Dedifferentiated amniotic fluid mesenchymal stem cell (primary cell): ENCODE data around the gene NLRP1.
A peak's percentile ranks its signal among the peaks of the same experiment; 100 is the strongest.

Experiments used
- DNase-seq: peaks from one replicate; pipeline ENCODE4 v3.0.0-alpha.2; 2016; ENCODE audit errors: extremely low spot score

The NLRP1 gene

DNA sequence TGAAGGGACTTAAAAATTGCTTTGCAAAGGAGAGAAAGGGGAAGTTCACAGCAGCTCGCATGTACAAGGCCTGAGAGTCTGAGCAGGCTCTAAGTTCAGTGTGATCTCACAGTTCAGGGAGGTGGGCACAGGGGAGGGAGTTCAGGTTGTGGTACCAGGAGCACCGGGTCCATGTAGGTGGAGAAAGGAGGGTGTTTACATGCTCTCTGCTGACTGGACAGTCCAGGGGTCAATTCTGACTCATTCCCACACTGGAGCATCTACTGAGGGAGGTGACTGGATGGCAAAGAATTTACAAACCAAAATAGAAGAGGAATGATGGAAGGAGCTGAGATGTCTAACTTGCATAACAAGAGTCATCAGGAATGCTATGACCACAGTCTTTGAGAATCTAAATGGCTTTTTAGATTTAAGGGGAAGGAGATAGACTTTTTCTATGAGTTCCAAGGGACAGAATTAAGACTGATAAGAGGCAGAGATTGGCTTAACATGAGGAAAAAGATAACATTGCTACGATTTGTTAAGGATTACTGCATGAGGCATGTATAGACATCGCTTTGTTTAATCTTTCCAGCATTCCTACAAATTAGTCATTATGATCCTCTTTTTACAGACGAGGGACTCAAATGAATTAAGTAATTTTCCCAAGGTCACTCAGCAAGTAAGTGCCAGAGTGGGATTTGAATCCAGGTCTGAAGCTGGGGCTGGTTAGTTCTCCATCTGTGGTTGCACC is 68.1 kb downstream of the NLRP1 start:
- DNase-seq = peak; percentile 94

- no peak for DNase-seq
Measured at GRCh38 chr17:5514976-5515375, 69.3 kb downstream of the NLRP1 start.

- DNase-seq = no peak
Measured at GRCh38 chr17:5513628-5514027, 70.7 kb downstream of the NLRP1 start.

DNA sequence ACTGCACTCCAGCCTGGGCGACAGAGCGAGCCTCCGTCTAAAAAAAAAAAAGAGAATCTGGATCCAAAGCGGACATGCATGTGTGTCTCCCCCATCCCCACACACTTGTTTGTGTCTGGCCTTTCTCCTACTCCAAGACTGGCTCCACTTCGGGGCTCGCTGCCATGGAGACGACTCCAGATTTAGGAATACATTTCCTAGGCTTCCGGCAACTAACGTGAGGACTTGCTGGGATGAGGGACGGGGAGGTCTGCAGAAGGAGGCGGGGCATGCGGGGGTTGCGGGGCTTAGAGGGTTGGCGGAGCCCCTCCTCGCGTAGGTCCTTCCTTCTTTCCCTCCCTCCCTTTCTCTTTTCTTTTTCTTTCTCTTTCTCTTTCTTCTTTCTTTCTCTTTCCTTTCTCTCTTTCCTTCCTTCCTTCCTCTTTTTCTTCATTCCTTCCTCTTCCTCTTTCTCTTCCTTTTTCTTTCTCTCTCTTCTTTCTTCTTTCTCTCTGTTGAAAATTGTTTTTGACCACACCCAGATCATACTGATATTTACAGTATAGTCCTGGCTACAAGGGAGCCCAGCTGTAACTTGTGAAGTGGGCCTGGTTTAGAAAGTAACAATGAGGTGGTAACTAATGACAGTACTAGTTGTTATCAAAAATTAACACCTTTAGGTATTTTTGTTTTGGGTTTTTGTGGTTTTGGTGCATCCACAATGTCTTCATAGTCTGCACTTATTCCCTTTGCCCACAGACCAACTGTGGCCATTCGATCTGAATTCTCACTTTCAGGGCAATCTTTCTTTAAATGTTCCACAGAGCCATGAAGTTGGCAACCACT is 72.7 kb downstream of the NLRP1 start:
- no peak for DNase-seq

DNA sequence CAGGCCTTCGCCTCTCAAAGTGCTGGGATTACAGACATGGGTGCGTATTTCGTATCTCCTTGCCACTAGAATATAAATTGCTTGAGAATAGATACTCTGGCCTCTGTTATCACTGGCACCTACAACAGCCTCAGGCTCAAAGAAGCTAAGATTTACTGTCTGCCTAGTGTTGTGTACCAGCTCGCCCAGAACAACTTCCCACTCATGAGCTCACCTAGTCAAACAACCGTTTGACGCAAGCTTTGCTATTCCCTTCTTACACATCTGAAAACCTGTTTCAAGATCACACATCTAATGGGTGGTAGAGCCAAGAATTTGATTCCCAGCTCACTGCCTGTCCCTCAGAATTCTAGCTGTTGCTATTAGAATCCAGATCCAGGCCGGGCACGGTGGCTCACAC is 73.5 kb downstream of the NLRP1 start:
- no peak for DNase-seq

GRCh38 chr17:5509482-5509881 is 74.8 kb downstream of the NLRP1 start:
- DNase-seq = no peak

DNA sequence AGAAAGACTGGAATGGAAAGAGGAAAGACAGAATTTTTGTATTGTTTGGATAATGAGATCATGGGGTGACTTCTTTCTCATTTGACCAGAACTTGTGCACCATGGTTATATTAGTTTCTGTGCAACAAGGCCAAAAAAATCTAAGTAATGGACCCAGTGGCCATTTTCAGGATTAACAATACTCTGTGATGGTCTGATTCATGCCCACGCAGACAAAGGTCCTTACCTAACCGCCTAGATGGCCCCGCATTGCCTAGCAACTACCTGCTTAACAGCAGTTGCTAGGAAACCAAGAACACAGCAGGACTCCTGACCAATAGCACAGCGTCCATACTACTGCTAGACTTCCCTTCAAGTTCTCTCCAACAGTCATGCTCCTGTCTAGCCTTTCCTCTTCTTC is 75.5 kb downstream of the NLRP1 start:
- no peak for DNase-seq

GRCh38 chr17:5506307-5506706 is 78.0 kb downstream of the NLRP1 start:
- no peak for DNase-seq

- DNase-seq = no peak
Measured at GRCh38 chr17:5502552-5502951, 81.8 kb downstream of the NLRP1 start.

DNA sequence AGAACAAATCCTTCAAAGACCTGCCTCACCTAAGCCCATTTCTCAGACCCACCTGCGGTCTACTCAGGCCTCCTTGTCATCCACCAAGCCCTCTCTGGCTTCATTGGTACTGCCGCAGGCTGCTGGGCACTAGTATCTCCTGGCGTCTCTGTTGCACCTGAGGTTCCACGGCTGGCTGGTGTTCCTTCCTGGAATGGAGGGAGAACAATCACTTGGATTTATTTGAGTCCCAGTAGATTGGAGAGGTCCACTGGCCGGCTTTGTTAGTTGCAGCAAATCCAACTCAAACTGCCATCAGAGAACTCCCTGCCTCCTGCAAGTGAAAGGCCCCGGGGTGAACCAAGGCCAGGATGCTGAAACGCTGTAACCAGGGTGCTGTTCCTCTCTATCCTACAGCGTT is 82.6 kb downstream of the NLRP1 start:
- no peak for DNase-seq

- peak; percentile 91 for DNase-seq
Measured at GRCh38 chr17:5500589-5501391, 83.5 kb downstream of the NLRP1 start.

- no peak for DNase-seq
Measured at GRCh38 chr17:5500247-5500588, 84.1 kb downstream of the NLRP1 start.

- DNase-seq = no peak
Measured at GRCh38 chr17:5499476-5500231, 84.7 kb downstream of the NLRP1 start.

DNA sequence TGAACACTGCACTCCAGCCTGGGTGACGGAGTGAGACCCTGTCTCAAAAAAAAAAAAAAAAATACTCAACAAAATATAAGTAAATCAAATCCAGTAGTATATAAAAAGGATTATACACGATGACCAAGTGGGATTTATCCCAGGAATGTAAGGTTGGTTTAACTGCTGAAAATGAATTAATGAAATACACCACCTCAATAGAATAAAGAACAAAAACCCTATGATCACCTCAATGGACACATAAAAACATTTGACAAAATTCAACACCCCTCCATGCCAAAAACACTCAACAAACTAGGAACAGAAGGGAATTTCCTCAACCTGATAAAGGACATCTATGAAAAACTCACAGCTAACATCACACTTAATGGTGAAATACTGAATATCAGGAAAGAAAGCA is 91.3 kb downstream of the NLRP1 start:
- DNase-seq = no peak

DNA sequence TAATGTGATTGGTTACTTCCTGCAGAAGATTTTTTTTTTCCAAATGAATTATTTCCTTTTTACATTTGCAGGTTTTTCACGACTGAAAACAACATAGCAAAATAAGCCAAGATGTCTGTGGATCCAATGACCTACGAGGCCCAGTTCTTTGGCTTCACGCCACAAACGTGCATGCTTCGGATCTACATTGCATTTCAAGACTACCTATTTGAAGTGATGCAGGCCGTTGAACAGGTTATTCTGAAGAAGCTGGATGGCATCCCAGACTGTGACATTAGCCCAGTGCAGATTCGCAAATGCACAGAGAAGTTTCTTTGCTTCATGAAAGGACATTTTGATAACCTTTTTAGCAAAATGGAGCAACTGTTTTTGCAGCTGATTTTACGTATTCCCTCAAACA is 95.6 kb downstream of the NLRP1 start:
- no peak for DNase-seq

- DNase-seq = peak; percentile 99
Measured at GRCh38 chr17:5486206-5487124, 97.8 kb downstream of the NLRP1 start, which contains the start of gene MIS12. TSS of gene MIS12 (plus strand) at chr17:5486566. CDS start at chr17:5488863, 2,297 bp downstream.

DNA sequence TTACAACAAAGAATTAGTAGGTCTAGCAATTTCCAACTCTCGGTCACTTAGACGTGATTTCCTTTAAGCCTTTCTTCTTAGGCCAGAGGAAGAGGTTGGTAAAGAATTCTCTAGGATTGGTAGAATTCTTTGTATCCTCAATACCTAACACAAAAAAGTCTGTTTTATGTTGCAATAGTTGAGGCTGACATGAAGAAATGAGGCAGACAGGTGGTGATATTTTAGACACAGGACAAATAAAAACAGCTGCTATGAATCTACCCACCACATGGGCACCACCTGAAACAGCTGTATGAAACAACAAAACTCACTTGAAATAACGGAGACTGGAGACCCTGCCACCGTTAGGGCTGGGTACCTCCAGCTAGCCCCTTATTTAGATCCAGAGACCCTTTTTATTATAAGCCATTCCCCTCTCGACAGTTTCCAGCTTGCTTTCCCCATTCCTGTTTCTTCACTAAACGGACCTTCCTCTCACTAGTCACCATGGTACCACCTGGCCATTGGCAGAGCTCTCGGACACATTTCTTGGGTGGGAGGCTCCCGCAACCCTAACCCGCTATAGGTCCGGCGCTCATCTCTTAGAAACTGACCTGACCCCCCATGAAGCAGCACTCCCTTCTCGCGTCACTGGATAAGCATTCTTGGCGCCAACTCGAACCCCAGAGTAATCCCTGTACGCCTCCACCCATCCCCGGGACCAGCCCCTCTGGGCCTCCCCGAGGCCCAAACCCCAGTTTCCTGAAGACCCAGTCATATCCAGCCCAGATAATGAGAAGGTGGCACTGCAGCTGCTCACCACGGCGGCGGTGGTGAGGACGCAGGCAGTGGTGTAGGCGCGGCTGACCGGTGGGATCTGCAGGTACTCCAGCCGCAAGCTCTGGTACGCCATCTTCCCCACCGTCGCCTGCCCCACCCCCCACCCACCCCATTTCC is 98.8 kb downstream of the NLRP1 start, which contains the start of gene DERL2:
DERL2 (minus strand) TSS at position 909 of the 936 bp plus-strand sequence; CDS start at position 892, 17 bp downstream.
- DNase-seq = no peak

DNA sequence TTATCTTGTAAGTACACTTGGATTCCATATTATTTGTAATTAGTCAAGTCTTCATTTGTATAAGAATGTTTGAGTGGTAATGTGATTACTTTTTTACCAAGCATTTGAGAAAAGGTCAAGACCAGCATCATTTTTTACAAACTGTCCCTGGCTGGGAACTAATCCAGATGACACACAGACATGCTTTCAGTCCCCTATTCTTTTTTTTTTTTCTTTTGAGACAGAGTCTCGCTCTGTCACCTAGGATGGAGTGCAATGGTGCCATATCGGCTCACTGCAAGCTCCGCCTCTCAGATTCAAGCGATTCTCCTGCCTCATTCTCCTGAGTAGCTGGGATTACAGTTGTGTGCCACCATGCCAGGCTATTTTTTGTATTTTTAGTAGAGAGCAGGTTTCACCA is 102.9 kb downstream of the NLRP1 start:
- DNase-seq = no peak

DNA sequence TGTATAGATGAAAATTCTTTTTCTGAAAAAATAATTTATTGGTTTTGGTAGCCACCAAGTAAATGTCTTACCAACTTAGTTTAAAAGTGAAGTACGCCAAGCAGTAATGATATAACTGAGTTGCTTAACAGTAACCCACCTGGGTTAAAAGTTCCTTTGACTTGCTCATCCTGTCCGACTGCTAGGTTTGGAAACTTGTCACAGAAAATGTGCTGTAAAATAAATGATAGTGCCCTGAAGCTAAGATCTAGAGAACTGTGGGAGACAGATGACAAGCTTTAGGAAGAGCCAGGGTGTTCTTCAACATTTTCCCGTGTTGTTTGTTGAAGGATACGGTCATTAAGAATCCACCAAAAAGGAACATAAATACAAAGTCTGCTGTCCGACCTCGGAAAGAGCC is 103.3 kb downstream of the NLRP1 start:
- DNase-seq = no peak
